ACHN (cell line): ENCODE data around the gene DENND1A.
A peak's percentile ranks its signal among the peaks of the same experiment; 100 is the strongest.

Source experiments
- DNase-seq: peaks from one replicate; pipeline ENCODE4 v3.0.0-alpha.2; 2015
- in situ Hi-C: cut with HindIII; loops from 2 replicates; pipeline ENCODE4 v1.10.0; 2017; ENCODE audit warnings: low sequenced_read_pairs, low pct_ligation_motif_present, low pct_unique_long_range_greater_than_20kb

Gene DENND1A

DNA sequence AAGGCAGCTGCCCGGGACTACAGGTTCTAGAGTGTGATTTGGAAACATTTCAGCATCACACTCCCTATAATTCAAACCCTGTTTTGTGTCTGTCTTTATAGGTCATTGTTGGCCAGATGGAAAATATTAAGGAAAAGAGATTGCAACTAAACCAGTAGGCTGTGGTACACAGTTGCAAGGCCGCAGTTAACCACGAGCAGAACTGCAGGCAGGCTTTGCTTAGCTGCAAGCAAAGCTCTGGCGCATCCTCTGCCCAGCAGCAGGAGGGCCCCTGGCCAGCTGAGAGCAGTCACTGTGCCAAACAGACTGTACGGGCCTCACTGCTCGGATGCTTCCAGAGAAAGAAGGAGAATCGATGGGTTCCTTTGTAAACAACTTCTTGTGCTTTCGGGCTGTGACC is 204.5 kb downstream of the DENND1A start:
- no peak for DNase-seq
- in situ Hi-C loops = no loop called here

DNA sequence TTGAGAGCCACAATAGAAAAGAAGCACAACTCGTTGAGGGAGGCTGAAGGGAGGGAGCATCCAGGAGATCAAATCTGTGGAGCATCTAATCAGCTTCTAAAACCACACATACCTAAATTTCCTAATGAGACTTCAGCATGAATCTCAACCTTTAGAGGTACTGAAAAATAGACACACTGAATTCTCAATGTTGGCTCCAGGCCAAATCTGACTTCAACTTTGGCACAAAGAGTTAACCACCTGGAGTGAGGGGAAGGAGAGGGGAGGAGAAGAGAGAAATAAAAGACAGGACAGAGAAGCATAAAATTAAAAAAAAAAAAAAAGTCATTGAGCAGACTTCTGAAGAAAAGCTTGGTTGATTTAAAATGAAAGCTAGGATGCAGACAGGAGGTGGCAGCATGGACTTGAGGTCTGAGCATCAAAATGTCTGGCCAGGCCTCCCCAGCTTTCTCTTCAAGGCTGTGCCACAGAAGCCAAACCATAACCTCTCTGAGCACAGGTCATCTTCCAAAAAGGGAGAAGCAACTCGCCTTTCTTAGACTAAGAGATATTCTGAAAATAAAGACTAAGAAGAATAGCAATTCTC is 205.6 kb downstream of the DENND1A start:
- in situ Hi-C loops = no loop called here
- DNase-seq = peak; percentile 22

DNA sequence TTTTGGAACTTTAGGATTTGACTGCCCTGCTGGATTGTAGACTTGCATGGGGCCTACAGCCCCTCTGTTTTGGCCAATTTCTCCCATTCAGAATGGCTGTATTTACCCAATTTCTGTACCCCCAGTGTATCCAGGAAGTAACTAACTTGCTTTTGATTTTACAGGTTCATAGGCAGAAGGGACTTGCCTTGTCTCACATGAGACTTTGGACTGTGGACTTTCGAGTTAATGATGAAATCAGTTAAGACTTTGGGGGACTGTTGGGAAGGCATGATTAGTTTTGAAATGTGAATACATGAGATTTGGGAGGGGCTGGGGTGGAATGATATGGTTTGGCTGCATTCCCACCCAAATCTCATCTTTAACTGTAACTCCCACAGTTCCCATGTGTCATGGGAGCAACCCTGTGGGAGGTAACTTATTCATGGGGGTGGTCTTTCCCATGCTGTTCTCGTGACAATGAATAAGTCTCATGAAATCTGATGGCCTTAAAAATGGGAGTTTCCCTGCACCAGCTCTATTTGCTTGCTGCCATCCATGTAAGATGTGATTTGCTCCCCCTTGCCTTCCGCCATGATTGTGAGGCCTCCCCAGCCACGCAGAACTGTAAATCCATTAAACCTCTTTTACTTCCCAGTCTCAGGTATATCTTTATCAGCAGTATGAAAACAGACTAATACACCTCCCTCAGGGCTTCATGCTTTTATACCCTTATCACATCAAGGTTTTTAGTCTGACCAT is 206.6 kb downstream of the DENND1A start:
- DNase-seq = no peak
- in situ Hi-C loops = no loop called here

DNA sequence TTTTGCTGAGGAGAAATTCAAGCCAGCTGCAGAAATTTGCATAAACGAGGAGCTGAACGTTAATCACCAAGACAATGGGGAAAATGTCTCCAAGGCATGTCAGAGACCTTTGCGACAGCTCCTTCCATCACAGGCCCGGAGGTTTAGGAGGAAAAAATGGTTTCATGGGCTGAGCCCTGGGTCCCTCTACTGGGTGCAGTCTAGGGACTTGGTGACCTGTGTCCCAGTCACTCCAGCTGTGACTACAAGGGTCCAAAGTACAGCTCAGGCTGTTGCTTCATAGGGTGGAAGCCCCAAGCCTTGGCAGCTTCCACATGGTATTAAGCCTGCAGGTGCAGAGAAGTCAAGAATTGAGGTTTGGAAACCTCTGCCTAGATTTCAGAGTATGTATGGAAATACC is 207.5 kb downstream of the DENND1A start:
- DNase-seq = no peak

DNA sequence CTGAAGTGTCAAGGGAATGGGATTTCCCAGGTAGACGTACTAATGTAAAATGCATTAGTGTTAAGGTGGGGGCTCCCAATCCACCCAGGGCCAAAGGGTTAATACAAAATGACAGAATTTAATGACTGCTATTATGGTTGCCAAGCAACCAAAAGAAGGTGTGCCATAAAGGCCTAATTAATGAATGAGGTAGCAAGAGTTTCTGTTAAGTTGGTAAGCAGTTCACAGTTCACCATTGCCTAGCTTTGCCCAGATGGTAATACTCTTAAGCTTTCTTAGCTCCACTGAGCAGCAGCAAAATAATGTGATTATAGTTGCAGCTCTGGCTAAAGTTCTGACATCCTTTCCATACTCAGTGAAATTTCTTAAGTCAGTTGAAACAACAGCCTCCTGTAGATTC is 211.7 kb downstream of the DENND1A start:
- in situ Hi-C loops = no loop called here
- no peak for DNase-seq

More for the DNA sequence above, 207.5 kb downstream of the DENND1A start:
- in situ Hi-C loops = no loop called here

DNA sequence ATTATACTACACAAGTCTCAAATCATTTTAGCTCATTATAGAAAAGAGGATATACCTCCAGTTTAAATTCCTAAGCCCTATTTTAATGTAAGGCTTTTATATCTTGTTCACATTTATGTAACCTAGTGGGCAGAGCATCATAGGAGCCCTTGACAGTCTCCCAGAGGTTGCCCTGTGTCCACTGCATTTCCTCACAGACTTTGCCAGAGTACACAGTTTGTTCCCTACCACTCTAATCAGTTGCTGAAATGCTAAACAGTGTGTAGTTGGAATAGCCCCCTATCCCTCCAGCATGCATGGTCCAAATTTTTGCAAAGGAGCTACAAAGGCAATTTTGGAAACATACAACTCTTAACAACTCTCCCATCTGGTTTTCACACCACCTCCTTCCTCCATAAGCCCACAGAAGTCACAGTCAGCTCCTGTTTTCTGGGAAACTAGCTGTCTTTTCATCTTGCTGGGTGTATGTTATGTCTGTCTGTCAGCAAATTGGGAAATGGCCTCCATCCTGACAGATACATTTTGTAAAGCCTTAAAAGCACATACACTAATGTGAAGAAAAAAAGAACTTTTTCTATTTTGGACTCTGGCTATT is 212.2 kb downstream of the DENND1A start:
- no peak for DNase-seq
- in situ Hi-C loops = no loop called here

DNA sequence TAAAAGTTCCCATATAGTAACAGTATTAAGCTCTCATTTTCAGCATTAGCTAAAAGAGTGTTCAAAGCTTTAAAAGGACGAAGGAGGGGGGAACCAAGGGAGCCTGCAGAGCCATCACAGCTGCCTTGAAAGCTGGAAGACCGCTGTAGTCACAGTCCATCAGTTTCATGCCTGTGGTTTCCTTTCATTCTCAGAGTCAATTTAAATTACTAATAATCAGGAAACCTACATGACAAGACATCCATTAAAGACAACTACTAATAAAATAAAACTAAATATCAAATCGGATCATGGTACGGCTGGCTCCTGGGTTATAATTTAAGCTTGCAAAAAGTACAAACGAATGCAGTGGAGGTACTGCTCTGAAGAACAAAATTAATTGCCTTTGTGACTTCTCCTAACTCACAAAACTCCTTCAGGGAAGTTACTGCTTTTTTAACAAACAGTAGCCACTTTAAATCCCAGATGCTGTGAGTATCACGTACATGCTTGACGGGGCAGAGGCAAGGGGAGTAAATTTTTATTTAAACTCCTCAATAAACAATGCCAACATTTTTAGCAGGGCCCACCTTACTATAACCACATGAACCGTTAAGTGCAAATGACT is 213.5 kb downstream of the DENND1A start:
- in situ Hi-C loops = no loop called here

DNA sequence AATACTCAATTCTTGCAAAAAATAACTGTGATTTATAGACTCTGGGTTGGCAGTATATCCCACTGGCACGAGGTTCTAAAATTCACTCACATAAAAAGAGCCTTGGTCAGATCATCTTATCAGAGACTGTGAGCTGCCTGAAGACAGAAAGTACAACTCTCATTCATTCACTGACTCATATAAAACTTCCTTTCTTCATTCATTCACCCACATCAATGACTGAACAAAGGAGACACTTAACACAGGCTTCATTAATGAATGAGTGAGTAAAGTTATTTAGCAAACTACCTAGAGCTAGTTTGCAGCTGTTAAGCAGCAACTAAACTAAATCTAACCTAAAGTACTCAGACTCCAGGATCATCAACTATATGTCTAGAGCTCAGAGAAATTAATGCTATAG is 214.7 kb downstream of the DENND1A start:
- in situ Hi-C loops = no loop called here
- no peak for DNase-seq

More for the DNA sequence above, 213.5 kb downstream of the DENND1A start:
- DNase-seq = no peak

DNA sequence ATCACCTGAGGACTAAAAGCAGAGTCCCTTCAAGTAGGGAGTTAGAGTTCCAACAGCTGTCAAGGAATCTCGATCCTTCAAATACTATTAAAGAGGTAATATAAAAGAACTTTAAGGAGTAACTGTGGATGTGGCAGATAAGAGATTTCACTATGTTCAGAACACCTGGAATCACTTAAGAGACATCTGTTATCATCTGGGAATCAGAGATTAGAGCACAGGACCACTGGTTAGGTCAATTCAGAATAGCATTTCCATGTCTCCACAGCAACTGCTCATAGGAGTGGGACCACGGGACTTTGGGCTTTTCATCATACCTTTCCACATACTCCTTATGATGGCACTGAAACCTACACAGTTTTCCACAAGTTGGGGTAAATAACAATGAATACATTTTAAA is 216.6 kb downstream of the DENND1A start:
- DNase-seq = no peak
- in situ Hi-C loops = no loop called here

DNA sequence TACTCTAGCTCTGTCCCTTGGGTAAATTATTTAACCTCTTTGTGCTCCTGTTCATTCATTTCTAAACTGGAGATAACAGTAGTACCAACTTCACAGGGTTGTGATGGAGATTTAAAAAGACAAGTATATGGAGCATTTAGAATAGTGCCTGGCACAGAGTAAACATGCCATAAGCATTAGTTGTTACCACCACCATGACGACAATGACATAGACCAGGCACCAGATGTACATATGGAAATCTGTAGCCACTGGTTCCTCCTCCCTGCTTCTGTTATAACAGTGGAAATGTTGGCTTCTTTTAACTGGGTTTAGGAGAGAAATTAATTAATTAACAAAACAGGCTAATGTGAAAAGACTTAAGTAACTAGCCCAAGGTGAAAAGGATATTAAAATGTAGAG is 217.5 kb downstream of the DENND1A start:
- DNase-seq = no peak
- in situ Hi-C loops = no loop called here

DNA sequence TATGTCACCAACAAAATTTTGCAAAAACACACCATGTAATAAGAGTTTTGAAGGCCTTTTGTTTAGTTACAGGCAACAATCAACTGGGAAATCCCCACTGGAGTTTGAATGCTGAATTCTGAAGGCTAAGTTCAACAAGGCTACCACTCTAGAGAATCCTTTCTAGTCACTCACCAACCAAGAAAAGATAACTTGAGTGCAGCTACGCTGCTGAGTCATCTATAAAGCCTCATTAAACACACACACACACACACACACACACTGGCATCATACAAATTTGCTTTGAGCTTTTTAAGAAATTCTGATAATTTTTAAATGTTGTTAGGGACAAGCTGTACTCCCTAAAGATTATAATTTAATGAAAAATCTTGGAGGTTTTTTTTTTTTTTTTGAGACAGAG is 219.6 kb downstream of the DENND1A start:
- in situ Hi-C loops = no loop called here
- DNase-seq = peak; percentile 68

DNA sequence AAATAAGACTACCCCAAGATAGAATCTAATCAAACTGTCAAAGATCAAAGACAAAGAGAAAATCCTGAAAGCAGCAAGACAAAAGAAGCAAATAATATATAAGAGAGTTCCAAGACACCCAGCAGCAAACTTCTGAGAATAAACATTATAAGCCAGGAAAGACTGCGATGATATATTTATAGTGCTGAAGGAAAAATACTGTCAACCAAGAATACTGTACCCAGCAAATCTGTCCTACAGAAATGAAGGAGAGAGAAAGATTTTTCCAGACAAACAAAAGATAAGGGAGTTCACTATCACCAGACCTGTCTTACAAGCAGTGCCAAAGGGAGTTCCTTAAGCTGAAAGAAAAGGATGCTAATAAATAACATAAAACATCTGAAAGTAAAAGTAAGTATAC is 227.4 kb downstream of the DENND1A start:
- in situ Hi-C loops = no loop called here
- no peak for DNase-seq

DNA sequence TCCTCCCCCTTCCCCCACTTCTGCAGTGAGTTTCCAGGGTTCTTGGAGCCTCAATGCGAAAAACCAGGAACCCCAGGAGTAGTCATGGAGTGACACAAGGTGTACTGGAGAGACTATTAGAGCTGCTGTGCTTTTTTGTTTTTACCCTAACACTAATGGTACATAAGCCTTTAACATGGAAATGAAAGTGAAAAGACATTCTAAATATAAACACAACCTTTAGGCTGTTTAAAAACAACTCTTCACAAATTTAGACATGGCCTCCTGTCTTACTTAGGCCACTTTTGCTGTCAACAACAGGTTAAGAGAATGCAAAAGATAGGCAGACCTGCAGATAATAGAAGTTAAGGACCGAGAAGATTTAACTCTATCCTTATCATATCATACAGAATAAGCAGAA is 232.2 kb downstream of the DENND1A start:
- no peak for DNase-seq
- in situ Hi-C loops = no loop called here

DNA sequence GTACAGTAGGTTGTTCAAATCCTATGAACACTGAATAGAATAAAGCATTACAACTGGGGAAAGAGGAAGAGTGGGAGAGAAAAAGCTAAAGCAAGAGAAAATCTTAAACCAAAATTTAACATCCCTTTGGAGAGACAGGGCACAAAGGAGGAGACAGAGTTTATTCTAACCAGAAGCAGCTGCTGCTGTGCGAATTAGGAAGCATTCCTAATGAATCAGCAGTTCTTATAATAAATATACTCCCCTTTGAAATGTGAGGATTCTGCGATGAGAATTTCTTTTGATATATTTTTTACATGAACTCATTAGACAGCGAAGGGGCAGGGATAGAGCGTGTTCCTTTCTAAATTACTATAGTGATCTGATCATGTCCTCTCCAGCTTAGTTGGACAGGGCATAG is 233.4 kb downstream of the DENND1A start:
- in situ Hi-C loops = no loop called here
- no peak for DNase-seq

DNA sequence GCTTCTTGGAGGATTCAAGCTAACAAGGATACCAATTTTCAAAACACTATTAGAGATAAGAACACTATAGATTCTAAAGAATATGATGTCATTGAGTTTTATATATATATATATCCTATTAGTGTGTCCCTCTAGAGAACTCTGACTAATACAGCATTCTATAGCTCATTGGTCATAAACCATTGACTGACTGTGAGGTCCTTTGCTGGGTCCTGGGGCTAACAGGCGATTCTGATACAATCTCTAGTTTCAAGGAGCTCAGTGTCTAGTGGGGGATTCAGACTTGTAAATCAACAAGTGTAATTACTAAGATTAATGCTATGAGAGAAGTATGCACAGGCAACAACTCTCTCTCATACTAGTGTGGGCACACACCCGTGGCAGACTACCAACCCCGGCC is 234.5 kb downstream of the DENND1A start:
- in situ Hi-C loops = no loop called here
- no peak for DNase-seq

DNA sequence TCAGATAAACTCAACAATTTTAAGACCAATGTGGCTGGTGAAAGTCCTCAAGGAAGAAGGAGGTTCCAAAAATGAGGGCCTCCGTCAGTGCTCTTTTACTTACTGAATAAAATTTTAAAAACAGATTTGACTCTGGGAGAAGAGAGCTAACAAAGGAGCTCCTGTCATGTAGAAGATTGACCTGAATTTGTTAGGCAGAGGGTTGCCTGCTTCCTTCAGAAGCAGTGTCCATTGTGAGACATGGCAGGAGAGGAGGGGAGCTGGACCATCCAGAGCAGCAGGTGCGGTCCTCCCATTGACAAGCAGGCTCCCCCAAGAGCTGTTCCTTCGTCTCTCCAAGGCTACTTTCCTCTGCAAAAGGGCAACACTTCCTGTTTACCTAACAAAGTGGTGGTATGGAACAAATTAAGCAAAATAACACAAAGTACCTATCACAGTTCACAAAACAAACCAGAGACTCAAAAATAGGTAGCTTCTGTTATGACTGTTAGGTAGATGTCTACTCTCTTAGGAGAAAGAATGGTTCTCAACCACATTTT is 238.1 kb downstream of the DENND1A start:
- in situ Hi-C loops = no loop called here
- no peak for DNase-seq

DNA sequence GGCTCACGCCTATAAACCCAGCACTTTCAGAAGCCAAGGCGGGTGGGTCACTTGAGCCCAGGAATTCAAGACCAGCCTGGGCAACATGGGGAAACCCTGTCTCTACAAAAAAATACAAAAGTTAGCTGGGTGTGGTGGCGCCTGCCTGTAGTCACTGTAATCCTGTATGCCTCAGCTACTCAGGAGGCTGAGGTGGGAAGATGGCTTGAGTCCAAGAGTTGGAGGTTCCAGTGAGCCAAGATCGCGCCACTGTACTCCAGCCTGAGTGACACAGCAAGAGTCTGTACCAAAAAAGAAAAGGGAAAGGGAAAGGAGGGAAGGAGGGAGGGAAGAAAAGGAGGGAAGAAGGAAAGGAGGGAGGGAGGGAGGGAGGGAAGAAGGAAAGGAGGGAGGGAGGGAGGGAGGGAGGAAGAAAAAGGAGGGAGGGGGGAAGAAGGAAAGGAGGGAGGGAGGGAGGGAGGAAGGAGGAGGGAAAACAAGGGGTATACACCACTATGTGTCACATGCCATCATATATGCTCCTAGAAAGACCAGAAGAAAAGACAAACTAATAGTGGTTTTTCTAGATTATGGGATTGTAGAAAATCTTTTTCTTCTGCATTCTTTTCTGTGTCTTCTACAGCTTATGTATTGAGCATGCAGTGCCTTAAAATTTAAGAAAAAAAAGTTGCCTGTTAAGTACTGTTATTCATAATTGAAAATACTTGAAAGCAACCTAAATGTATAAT is 240.1 kb downstream of the DENND1A start:
- in situ Hi-C loops = no loop called here
- no peak for DNase-seq

DNA sequence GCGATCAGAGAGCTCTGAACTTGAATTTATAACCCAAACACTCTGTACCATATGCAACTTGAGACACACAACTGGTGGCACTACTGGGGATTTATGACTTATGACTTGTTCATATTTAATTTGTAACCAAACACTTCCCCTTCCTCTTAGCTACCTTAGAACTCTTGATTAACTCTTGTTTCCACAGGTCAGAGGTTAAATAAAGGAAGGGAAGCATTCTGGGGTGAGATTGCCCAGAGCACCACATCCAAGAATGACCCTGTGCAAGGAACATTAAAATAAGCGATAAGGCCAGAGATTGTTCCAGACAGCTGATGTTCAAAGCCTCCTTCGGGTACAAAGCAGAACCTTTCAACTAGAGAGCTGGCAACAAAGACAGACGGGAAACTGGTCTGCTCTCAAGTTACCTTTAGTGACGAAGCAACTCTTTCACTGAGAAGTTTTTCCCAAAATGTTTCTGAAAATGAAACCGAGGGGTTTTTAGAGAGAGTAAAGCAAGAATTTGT is 242.6 kb downstream of the DENND1A start:
- in situ Hi-C loops = no loop called here
- no peak for DNase-seq

DNA sequence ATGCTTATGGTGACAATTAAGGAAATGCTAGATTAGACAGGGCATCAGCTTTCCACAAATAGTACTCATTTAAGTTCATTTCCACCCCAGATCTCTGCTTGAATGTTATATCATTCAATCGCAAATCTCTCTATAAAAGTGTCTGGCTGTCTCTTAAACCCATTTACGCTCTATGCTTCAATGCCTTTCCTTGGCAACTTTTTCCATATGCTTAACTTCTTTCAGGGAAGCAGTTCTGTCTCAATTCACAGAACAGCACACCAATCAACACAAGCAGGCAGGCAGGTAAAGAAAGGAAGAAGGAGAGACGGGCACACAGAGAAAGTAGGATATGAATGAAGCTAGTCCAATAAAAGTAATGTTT is 243.1 kb downstream of the DENND1A start:
- in situ Hi-C loops = no loop called here
- DNase-seq = no peak
